Adrenal gland (tissue), 12 donors: ENCODE results near the gene DPYD. TPM values are rescaled to one million over a fixed set of nuclear protein-coding genes. Genes with fewer than 3 reads are reported as not detected.

ENCODE experiments used
- DNase-seq, 7 donors: peaks; one replicate each; pipeline ENCODE4 v3.0.0-alpha.2; 2019 to 2020
- H3K27ac ChIP-seq, 5 donors: fragments of 200-600 bp; sonication (generic) in 4 of 5; 1 replicate in 3 of 5; 2 replicates in 2 of 5; pipeline versions ENCODE4 v1.5.1 to v1.8.0; 2016 to 2020; ENCODE audit warnings: mild to moderate bottlenecking in 1 of 5
- H3K27me3 ChIP-seq: fragments of 200-600 bp; 2 replicates; pipeline ENCODE4 v1.8.0; 2021
- H3K36me3 ChIP-seq, 2 donors: fragments of 200-600 bp; replicated peaks in 1 of 2; 1 replicate in 1 of 2; 2 replicates in 1 of 2; pipeline versions ENCODE4 v1.5.1 to v1.8.0; 2018 to 2022
- H3K4me1 ChIP-seq, 2 donors: fragments of 200-600 bp; replicated peaks in 1 of 2; 1 replicate in 1 of 2; 2 replicates in 1 of 2; pipeline versions ENCODE4 v1.5.1 to v1.8.0; 2018 to 2021
- H3K4me3 ChIP-seq, 4 donors: fragments of 200-600 bp; sonication (generic) in 3 of 4; one replicate each; pipeline ENCODE4 v1.5.1; 2016 to 2018
- H3K9me3 ChIP-seq, 3 donors: fragments of 200-600 bp; sonication (generic) in 1 of 3; replicated peaks in 1 of 3; 1 replicate in 2 of 3; 2 replicates in 1 of 3; pipeline versions ENCODE4 v1.5.1 to v1.8.0; 2016 to 2021
- CTCF ChIP-seq, 6 experiments: fragments of 450-650 bp in 4 of 6; fragments of 200-600 bp in 2 of 6; sonication (generic) in 1 of 6; IDR thresholded peaks; 1 replicate in 5 of 6; 2 replicates in 1 of 6; pipeline versions ENCODE4 v1.5.1 to v1.8.0; 2016 to 2021; ENCODE audit warnings: antibody characterized with exemption in 6 of 6, mild to moderate bottlenecking in 2 of 6, moderate library complexity in 1 of 6
- POLR2A ChIP-seq, 2 donors: fragments of 450-650 bp; IDR thresholded peaks; one replicate each; pipeline ENCODE4 v1.6.1; 2017; ENCODE audit warnings: antibody characterized with exemption in 2 of 2, mild to moderate bottlenecking in 2 of 2, moderate library complexity in 1 of 2
- WGBS, 4 donors: extraction: QIAGEN DNeasy Blood & Tissue Kit in 2 of 4; methylation state at CpG; one replicate each; pipeline versions ENCODE4 v1.1.5 to v1.1.7; 2013 to 2017; 5-methylcytosine and 5-hydroxymethylcytosine counted together
- intact Hi-C, 2 donors: fragments of 100-400 bp; cut with DNase I; formaldehyde crosslinking; loops; one replicate each; pipeline versions ENCODE4 v1.14.1 to v1.15.0; 2022 to 2023
- polyA plus RNA-seq, 3 donors: library from polyadenylated mRNA; stranded (reverse); fragments of 200-250 nt in 2 of 3; fragments of 350-450 nt in 1 of 3; fragmentation: Illumina TruSeq in 1 of 3; extraction: RNeasy Lipid Tissue Mini Kit (QIAGEN cat#74804) in 1 of 3; gene quantifications; one replicate each; pipeline ENCODE4 v1.2.3, GENCODE V29; 2013 to 2014
- total RNA-seq, 9 donors: library from RNA; depleted of rRNA in 4 of 9; stranded (reverse); fragments of >200 nt in 4 of 9; fragments of 120-200 nt in 1 of 9; fragmentation: NEBNext Ultra II Directional in 1 of 9; extraction: Animal tissue kit (Norgen Biotek cat#: 25700) in 1 of 9; gene quantifications; one replicate each; pipeline versions ENCODE4 v1.1.0 to v1.2.4, GENCODE V29; 2013 to 2023
- donor health status: healthy with polysubstance abuse.
- donor health status: Bipolar disorder and iron deficiency.
- donor health status: DM: yes; HTN: yes; CAD: no.
- donor health status: DM: no; HTN: no; CAD: no.
- donor health status: DM: no; HTN: no; CAD: no.
- donor health status: DM: yes; HTN: yes; CAD: no.

Gene DPYD
- total and polyA plus RNA-seq, 12 donors: 6.6 to 73.1 (median 30.2) TPM

GRCh38 chr1:97464305-97464704, 456.5 kb downstream of the DPYD start:
- no peak overlapping the region for H3K4me3 ChIP-seq
- no peak for DNase-seq
- H3K27ac ChIP-seq: no peak overlapping the region
- no peaks in the 10 kb centered on the region for H3K9me3 ChIP-seq
- H3K4me1 ChIP-seq: peaks cover 0 to 12% of the 10 kb centered on the region in 2 donors
- WGBS, 4 donors: 89 to 95% (median 92%) methylated on average over 5 of the region's 5 CpGs
- TF ChIP-seq POLR2A (IDR thresholded peaks at IDR 0.05) (no peak), CTCF (IDR thresholded peaks at IDR 0.05) (no peak)
- H3K36me3 ChIP-seq: no peaks in the 10 kb centered on the region
- no peaks in the 10 kb centered on the region for H3K27me3 ChIP-seq
- intact Hi-C loops: no loop called here

- H3K4me3 ChIP-seq: no peak overlapping the region
- TF ChIP-seq POLR2A (IDR thresholded peaks at IDR 0.05) (no peak), CTCF (IDR thresholded peaks at IDR 0.05) (no peak)
- no peaks in the 10 kb centered on the region for H3K27me3 ChIP-seq
- no peaks in the 10 kb centered on the region for H3K9me3 ChIP-seq
- peaks cover 0 to 12% of the 10 kb centered on the region in 2 donors for H3K4me1 ChIP-seq
- DNase-seq: no peak
- H3K36me3 ChIP-seq: no peaks in the 10 kb centered on the region
- intact Hi-C loops: no loop called here
- no peak overlapping the region for H3K27ac ChIP-seq
Measured at GRCh38 chr1:97461782-97462181, 459.1 kb downstream of the DPYD start.

GRCh38 chr1:97457446-97458089, 463.3 kb downstream of the DPYD start:
- intact Hi-C loops: no loop called here
- 72 to 76% (median 75%) methylated on average over 7 of the region's 7 CpGs for WGBS, 4 donors
- TF ChIP-seq CTCF (IDR thresholded peaks at IDR 0.05) (no peak), POLR2A (IDR thresholded peaks at IDR 0.05) (no peak)
- no peak overlapping the region for H3K4me3 ChIP-seq
- DNase-seq: no peak
- H3K4me1 ChIP-seq: peaks cover 0 to 12% of the 10 kb centered on the region in 2 donors
- no peaks in the 10 kb centered on the region for H3K9me3 ChIP-seq
- H3K36me3 ChIP-seq: no peaks in the 10 kb centered on the region
- no peaks in the 10 kb centered on the region for H3K27me3 ChIP-seq
- H3K27ac ChIP-seq: no peak overlapping the region

- H3K9me3 ChIP-seq: no peaks in the 10 kb centered on the region
- TF ChIP-seq POLR2A (IDR thresholded peaks at IDR 0.05): no peak
- TF ChIP-seq CTCF (IDR thresholded peaks at IDR 0.05): no peak
- no peaks in the 10 kb centered on the region for H3K36me3 ChIP-seq
- H3K27me3 ChIP-seq: no peaks in the 10 kb centered on the region
- intact Hi-C loops: no loop called here
- WGBS, 4 donors: 86 to 97% (median 94%) methylated on average over 2 of the region's 2 CpGs
- no peak for DNase-seq
- H3K4me3 ChIP-seq: no peak overlapping the region
- no peak overlapping the region for H3K27ac ChIP-seq
- no peaks in the 10 kb centered on the region for H3K4me1 ChIP-seq
Measured at GRCh38 chr1:97451944-97452343, 468.9 kb downstream of the DPYD start.
